WI38 (cell line): ENCODE results near the gene TMEM45A.
"Not testable (repeated sequence)": the region's sequence is repeated elsewhere in the genome, so short reads cannot be mapped to it uniquely, and the experiment has no call there.

Source experiments
- H3K4me3 ChIP-seq: 2 replicates; pipeline ENCODE4 v1.5.1; 2011; ENCODE audit warnings: low read depth, mild to moderate bottlenecking, control low read depth, low read length
- TF ChIP-seq, protein P1 (sequence below): IDR thresholded peaks from 2 replicates; pipeline ENCODE4 v1.5.1; 2012; ENCODE audit warnings: low read depth, mild to moderate bottlenecking, control low read depth, low read length

TMEM45A gene, protein sequence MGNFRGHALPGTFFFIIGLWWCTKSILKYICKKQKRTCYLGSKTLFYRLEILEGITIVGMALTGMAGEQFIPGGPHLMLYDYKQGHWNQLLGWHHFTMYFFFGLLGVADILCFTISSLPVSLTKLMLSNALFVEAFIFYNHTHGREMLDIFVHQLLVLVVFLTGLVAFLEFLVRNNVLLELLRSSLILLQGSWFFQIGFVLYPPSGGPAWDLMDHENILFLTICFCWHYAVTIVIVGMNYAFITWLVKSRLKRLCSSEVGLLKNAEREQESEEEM

DNA sequence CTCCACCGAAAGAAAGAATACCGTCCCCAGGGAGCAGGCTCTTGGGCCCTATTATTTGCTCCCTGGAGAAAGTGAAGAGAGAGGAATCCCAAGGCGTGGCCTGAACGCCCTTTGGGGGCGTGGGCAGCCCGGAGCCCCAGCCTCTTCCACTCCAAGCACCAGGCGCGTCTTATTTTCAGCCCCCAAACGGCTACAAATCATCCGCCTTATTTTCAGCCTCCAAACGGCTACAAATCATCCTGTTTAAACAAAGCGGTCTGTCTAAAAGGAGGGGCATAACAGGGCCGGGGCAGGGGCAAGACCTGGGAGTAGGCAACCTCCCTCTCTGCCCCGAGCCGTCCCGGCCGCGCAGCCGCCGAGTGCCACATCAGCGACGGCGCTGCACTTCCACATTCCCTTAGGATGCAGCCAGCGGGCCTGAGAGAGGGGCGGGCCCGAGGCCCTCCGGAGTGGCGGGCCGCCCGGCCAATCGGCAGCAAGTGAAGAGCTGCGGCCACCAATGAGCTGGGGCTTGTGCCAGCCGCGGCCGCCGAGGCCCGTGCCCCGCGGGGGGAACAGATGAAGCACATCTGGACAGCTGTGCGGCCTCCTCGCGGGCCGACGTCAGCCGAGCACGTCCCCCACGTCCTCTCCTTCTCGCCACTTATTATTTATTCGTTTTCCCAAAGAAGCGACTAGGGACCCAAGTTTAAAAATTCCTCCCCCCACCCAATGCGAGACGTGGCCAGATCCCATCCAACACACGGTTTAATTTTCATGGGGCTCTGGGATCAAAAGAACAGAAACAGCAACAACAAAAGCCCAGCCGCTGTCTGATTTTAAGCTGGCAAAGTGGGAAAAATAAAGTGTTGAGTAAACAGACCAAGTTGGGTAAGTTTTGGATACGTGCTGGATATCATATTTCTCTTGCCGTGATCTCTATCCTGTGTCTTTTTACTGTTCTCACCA lies at the start of gene TMEM45A:
Gene TMEM45A (plus strand): TSS at position 561 of the 948 bp plus-strand sequence. CDS start 62,593 bp downstream, outside the sequence.
- peak within 1 kb of the TSS; percentile 64 for H3K4me3 ChIP-seq
- TF ChIP-seq, protein P1, sequence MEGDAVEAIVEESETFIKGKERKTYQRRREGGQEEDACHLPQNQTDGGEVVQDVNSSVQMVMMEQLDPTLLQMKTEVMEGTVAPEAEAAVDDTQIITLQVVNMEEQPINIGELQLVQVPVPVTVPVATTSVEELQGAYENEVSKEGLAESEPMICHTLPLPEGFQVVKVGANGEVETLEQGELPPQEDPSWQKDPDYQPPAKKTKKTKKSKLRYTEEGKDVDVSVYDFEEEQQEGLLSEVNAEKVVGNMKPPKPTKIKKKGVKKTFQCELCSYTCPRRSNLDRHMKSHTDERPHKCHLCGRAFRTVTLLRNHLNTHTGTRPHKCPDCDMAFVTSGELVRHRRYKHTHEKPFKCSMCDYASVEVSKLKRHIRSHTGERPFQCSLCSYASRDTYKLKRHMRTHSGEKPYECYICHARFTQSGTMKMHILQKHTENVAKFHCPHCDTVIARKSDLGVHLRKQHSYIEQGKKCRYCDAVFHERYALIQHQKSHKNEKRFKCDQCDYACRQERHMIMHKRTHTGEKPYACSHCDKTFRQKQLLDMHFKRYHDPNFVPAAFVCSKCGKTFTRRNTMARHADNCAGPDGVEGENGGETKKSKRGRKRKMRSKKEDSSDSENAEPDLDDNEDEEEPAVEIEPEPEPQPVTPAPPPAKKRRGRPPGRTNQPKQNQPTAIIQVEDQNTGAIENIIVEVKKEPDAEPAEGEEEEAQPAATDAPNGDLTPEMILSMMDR: no peak

DNA sequence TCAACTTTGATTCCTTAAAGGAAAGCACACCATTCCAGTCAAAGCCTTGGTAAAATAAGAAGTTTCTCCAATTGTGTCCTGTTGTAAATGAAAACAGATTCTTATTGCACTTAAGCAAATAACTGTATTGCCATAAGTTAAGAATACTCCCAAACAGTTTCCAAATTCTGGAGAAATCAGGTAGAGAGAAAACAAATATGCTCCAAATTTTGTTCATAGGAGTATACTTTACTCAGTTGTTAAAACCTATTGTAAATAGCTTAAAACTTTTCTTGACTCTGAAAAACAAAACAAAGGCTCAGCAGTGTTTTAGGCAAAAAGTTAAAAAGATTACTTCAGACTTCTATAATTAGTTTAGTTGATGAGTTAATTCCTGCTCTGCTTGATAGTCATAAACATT lies 48.7 kb upstream of the TMEM45A start:
- no peak overlapping the region for H3K4me3 ChIP-seq
- TF ChIP-seq, protein P1: no peak

GRCh38 chr3:100447067-100447466 lies 45.4 kb upstream of the TMEM45A start:
- not testable (repeated sequence) for H3K4me3 ChIP-seq

DNA sequence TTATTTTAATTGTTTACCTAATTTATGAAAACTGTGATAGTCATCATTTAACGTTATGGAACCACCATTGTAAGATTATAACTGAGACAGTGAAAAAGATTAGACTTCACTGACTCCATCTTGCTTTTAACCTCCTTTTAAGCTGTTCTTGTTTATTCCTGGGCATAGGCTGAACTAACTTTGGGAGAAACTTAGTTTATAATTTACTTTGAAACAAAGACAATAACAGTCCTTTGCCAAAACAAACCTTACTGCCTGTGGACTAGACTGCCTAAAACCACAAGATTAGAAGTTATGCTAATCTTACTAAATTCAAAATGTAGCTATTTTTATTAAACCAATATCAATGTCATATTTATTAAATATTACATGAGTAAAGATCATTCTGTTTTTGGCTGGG lies 44.3 kb upstream of the TMEM45A start:
- TF ChIP-seq, protein P1: no peak
- H3K4me3 ChIP-seq: no peak overlapping the region

- TF ChIP-seq, protein P1: no peak
These were observed 43.2 kb upstream of the TMEM45A start for GRCh38 chr3:100449214-100449613.

DNA sequence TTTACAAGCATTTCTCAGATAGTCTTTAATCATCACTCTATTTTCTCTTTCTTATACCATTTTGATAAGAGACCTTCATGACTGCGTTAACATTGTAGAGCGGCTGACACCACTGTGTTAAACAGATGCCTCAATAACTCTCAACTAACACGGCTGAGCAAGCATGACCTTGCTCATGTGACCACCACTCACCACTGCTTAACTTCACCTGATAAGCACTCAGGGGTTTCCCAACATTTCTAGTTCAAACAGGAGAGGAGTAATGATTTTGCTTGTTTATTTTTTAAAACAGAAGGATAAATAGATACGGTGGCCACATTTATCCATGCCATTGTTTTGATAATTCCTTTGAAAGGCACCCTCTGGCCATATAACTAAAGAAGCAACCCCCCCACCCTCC lies 37.7 kb upstream of the TMEM45A start:
- TF ChIP-seq, protein P1: no peak
- H3K4me3 ChIP-seq: no peak overlapping the region

More at GRCh38 chr3:100449214-100449613, 43.2 kb upstream of the TMEM45A start:
- no peak overlapping the region for H3K4me3 ChIP-seq

DNA sequence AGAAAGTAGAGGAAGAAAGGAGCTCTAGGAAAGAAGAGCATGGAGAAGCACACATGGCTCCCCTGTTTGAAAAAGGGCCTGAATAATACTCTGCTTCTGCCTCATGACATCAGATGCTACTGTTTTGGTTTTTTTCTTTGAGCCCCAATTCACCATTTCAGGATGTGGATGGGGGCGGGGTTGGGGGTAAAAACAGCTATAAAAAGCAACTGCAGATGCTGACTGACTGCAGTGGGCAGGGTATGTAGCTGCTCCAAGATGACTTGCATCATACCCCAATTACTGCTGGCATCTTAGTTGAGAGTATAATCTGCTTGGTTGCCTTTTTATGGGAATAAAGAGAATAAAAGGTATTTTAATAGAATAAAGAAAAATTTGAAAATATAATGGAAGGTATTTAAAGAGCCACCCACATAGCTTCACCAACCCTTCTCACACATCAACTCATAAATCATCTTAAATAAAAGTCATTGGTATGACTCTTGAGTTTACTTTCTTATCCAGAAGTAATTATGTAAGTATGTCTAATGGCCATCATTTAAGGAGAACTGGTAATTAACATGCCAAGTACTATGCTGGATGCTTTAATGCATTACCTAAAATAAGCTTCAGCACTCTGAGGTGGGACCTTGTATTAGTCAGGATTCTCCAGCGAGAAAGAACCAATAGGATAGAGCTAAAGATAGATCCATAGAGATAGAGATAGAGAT lies 36.4 kb upstream of the TMEM45A start:
- no peak overlapping the region for H3K4me3 ChIP-seq
- TF ChIP-seq, protein P1: no peak
